NOMO-1 treated with dmso at 0.1 percent for 144 hours (cell line): ENCODE measurements around the gene SNX9.
"Not testable (repeated sequence)": the region's sequence is repeated elsewhere in the genome, so short reads cannot be mapped to it uniquely, and the experiment has no call there.

ENCODE experiments used
- DNase-seq: peaks from one replicate; lab custom pipeline; 2025; ENCODE audit not compliant: unreplicated experiment; lab: John Stamatoyannopoulos, UW

The SNX9 gene

DNA sequence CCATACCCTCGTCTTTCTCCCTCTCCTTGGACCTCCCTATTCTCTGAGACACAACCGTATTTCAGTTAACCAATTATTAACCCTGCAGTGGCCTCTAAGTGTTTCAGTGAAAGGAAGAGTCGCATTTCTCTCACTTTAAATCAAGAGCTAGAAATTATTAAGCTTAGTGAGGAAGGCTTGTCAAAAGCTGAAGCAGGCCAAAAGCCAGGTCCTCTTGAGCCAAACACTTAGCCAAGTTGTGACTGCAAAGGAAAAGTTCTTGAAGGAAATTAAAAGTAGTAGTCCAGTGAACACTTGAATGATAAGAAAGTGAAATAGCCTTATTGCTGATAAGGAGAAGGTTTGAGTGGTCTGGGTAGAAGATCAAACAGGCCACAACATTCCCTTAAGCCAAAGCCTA lies 58.3 kb downstream of the SNX9 start:
- DNase-seq, result no peak

DNA sequence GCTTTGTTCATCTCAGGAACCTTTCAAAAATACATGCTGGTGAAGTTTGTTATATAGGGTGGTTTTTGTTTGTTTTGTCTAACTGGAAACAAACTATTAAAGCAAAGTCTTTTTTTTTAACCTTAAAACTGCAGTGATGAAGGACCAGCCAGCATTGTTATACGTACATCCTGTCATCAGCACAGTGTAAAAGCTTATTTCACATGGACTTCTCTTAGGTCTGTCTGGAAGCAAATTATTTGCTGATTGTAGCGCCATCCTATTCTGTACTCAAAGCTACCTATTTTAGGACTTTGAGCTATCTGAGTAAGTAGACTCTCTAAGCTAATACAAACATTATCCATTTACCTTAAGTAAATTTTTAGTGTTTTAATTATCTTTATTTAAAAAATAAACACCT lies 61.7 kb downstream of the SNX9 start:
- DNase-seq, result no peak

- DNase-seq, result no peak
Measured at GRCh38 chr6:157885211-157885788, 62.3 kb downstream of the SNX9 start.

DNA sequence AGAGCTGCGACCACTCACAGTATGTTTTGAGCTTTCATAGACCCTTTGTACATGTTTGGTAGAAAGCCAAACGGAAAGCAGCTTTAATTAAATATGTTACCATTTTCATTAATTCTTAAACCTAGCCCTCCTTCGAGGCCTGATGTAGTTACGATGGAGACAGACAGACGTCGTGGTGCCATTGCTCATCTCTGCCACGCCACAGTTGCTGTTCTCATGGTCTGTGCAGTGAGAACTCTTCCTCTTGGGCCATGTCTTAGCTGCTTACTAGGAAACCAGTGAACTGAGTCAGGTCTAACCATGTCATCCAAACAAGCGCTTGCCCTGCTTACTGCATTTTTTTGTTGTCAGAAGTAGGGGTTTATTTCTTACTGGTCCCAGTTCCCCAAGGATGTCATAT lies 62.8 kb downstream of the SNX9 start:
- no peak for DNase-seq

GRCh38 chr6:157887892-157888291 lies 64.8 kb downstream of the SNX9 start:
- DNase-seq, result no peak

DNA sequence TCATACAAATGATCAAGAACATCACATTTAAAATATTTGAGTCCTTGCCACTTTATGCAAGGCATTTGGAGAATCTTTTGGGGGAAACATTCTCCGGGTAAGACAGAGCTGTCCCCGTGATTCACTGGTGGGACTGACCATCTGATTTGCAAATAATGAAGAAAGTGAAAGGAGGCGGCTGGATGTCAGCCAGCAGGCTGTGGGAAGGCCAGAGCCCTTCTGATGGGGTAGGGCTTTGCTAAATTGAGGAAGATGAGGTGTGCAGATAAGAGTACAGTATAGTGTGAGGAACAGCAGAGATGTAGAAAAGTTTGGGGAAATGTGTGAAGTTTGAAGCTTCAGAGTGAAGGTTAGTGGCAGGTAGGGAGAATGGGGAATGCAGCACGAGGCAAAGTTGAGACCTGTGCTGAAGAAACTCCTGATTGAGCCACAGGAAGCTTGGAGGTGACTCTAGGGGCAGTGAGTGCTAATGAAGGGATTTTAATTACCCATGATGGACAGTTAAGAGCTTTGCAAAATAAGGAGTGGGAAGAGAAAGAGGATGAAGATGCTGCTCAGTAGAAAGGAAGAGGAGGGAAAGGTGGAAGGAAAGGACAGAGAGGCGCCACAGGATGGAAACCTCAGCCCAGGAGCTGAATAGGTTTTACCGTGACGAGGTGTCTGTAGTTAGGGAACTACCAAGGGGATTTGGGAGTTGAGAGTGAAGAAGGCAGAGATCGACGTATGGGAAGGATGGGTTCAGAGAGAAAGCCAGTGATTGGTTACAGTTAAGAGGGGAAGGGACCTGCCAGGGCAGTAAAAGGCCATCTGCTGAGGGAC lies 68.7 kb downstream of the SNX9 start:
- no peak for DNase-seq

GRCh38 chr6:157892363-157892877 lies 69.4 kb downstream of the SNX9 start:
- DNase-seq, result no peak

DNA sequence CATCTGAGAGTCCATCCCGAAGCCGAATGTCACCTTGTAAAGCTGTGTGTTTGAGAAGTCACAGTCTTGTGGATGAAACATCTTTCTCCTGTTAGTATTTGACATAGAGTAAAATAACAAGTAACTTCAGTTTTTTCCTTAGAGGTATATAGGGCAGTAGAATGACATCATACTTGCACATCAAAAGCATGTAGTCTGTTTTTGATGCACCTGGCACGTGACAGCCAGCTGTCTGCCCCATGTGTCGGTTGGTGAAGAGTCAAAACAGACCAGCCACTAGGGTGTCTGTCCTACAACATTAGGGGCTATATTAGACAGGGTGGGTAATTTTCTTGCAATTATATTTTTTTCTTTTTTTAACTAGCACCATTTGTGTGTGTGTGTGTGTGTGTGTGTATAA lies 70.2 kb downstream of the SNX9 start:
- DNase-seq, result no peak

GRCh38 chr6:157895585-157895984 lies 72.5 kb downstream of the SNX9 start:
- no peak for DNase-seq

GRCh38 chr6:157896932-157897331 lies 73.9 kb downstream of the SNX9 start:
- DNase-seq, result no peak

DNA sequence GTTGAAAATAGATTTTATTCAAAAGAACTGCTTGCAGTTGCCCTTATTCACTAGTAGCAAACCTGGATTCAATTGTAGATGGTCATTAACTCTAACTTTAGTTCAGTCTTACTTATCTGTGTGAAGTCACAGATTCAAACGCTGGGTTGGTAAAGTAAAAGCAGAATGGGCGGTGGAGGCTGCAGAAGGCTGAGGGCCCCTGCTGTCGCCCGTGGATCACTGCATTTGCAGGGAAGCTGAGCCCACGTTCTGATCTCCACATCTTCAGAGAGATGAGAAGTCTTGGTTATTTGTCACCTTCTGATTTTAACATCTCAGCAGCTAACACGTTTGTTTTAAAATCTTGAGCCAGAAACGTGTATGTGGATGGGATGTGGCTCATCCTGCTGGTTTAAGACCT lies 75.1 kb downstream of the SNX9 start:
- no peak for DNase-seq

DNA sequence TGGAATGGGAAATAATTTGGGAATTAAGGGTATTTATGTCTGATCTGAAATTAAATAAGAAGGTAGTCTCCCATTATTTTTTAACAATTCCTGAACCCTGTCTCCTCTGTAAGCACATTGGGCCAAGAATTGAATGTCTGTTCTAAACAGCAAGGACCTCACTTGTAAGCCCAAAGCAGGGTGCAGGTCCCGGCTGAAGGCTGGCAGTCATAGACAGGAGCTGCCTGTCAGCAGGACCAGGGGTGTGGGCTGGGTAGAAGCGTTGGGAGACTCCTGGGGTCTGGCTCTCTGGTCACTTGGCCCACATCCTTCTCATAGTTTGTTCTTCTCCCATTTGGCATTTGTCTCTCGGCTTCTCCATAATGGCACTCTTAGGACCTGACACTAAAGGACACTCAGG lies 75.6 kb downstream of the SNX9 start:
- DNase-seq, result no peak

DNA sequence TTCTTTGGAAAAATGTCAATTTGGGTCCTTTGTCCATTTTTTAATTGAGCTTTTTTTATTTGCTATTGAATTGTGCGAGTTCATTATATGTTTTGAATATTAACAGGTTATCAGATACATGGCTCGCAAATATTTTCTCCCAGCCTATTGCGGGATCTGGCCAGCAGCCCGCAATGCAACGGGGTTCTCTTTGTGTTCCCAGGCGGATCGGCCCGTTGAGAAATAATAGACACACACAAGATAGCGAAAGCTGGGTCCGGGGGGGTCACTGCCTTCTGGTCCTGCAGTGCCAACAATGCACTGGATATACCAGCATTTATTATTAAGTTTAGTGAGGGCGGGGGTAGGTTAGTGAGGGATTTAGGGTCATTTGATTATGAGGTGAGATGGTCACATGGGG lies 77.2 kb downstream of the SNX9 start:
- DNase-seq, result not testable (repeated sequence)

DNA sequence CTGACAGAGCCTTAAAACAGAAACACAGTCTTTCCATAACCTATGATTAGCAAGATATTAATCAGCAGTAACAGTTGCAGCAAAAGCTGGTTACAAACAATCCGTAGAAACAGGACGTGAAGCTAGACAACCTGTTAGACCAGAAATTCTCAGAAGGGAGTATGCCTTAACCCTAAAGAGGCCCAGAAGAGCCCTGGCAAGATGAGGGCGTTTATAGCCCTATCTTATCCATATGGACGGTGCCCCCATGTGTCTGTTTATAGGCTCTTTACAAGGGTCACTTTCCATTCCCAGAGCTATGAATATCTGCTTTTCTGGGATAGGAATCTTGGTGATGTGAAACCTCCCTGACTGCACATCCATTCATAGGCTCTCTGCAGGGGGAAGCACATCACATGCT lies 77.7 kb downstream of the SNX9 start:
- DNase-seq, result not testable (repeated sequence)

- no peak for DNase-seq
Measured at GRCh38 chr6:157904999-157905398, 82.0 kb downstream of the SNX9 start.

GRCh38 chr6:157905590-157906342 lies 82.7 kb downstream of the SNX9 start:
- no peak for DNase-seq

- no peak for DNase-seq
Measured at GRCh38 chr6:157906537-157907061, 83.6 kb downstream of the SNX9 start.

DNA sequence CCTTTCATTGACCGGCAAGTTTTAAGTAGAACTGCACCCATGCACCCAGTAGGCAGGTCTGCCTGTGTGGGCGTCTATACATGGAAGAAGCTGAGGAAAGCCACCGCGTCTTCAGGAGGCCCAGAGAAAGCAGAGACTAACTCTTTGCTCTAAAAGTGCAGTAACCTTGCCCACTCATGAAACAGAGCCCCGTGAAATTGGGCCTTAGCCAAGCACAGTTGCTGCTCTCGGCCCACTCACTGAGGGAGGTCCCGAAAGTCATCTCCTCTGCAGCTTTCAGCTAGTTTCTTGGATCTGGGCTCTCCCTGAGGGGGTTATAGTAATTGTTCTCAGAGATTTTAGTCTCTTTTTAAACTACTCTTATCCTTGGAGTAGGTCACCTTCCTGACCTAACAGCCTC lies 84.6 kb downstream of the SNX9 start:
- DNase-seq, result no peak

- DNase-seq, result no peak
Measured at GRCh38 chr6:157908369-157909281, 85.6 kb downstream of the SNX9 start.

DNA sequence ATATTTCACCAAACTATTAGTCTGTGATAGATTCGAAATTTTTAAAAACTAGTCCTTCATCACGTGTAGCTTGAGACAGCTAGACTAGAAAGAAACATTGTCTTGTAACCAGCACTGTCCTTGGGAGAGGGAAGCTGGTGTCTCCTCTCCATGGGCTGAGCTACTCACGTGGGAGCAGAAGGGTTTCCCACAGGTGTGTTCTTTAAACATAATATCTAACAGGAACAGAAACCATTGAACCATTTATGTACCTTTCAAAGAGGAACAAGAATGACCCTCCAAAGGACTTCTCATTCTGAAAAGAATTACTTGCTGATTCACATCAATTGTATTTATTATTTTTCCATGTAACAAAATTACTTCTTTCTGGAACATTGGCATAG lies 86.2 kb downstream of the SNX9 start:
- DNase-seq, result no peak

DNA sequence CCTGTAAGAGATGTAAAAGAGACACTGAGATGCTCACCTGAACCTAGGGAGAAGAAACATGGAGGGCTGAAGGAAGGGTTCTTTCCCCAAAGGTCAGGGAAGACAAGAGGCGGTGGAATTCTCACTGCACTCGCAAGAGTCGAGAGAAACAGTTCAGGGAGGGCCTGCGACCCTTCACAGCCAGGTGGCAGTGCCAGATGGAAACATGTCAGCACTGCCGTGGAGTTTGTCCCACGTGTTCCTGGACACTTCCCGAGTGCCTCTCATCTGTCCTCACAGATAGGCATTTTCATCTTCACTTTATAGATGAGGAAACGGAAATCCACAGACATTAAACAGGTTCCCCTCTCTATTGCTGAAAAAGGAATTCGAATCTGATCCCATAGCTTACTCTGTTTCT lies 88.2 kb downstream of the SNX9 start:
- DNase-seq, result no peak
